ENCODE data around the gene ITGBL1. TPM values are rescaled to one million over a fixed set of nuclear protein-coding genes. Genes with fewer than 3 reads are reported as not detected.

ITGBL1 gene
- total and polyA plus RNA-seq, 7 donors: 0.16 to 15.0 (median 1.6) TPM; not detected in 1

DNA sequence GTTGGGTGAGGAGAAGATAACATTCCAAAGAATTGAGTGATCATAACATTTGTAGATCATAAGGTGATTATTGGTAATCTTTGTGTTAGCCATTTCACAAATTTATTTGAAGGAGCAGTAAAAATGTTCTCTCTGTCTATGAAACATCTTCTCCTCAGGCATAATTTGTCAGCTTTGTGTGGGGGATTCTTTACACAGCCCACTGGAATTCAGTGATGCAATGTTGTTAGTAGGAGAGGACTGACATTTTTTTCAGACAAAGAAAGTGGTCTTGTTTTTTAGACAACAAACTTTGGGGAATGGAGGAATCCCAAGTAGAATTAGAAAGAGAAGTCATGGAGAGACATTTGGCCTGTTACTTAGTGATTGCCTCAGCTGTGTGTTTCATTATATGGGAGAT is 100.3 kb downstream of the ITGBL1 start:
- Histone ChIP-seq H3K27me3 (no peaks in the 10 kb centered on the region), H3K4me1 (no peaks in the 10 kb centered on the region), H3K36me3 (no peaks in the 10 kb centered on the region), H3K4me3 (no peak overlapping the region), H3K27ac (no peak overlapping the region), H3K9me3 (no peaks in the 10 kb centered on the region)
- intact Hi-C loops (cut with DNase I): no loop called here
- DNase-seq: no peak
- TF ChIP-seq EP300 (IDR thresholded peaks at IDR 0.05) (no peak), POLR2A (IDR thresholded peaks at IDR 0.05) (no peak), POLR2AphosphoS5 (IDR thresholded peaks at IDR 0.05) (no peak)
- TF ChIP-seq, protein P1, sequence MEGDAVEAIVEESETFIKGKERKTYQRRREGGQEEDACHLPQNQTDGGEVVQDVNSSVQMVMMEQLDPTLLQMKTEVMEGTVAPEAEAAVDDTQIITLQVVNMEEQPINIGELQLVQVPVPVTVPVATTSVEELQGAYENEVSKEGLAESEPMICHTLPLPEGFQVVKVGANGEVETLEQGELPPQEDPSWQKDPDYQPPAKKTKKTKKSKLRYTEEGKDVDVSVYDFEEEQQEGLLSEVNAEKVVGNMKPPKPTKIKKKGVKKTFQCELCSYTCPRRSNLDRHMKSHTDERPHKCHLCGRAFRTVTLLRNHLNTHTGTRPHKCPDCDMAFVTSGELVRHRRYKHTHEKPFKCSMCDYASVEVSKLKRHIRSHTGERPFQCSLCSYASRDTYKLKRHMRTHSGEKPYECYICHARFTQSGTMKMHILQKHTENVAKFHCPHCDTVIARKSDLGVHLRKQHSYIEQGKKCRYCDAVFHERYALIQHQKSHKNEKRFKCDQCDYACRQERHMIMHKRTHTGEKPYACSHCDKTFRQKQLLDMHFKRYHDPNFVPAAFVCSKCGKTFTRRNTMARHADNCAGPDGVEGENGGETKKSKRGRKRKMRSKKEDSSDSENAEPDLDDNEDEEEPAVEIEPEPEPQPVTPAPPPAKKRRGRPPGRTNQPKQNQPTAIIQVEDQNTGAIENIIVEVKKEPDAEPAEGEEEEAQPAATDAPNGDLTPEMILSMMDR (IDR thresholded peaks at IDR 0.05): no peak

DNA sequence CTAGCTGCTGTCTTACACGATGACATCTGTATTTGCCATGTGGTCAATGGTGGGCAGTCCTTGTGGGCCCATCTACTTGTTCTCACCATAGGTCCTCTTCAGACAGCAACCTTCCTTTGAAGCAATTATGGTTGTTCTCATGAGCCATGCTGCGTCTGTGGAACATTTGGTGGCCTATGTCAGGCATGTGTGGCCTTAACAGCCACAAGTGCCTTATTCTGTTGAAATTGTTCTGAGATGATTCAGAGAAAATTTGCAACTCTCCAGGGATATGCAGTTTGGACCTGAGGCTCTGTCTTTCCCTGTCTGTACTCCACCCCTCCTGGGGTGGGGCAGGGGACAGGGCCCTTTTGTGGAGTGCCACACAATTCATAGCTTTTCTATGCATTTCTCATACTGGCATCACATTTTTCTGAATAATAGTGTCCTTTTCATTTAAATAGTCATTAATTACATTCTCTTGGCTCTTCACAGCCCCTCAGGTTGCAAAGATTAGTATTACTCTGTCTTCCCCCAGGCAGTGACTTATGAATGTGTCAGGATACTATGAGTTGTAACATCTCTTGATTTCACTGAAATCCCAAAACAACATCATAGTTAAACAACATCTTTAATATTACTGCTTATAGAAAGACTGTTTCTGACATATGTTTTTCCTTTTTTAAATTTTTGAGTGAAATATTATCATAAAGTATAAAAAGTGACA is 102.1 kb downstream of the ITGBL1 start:
- DNase-seq: no peak
- intact Hi-C loops (cut with DNase I): no loop called here
- WGBS, 2 donors: 86 to 89% methylated on average over 2 of the region's 2 CpGs
- TF ChIP-seq, protein P1 (IDR thresholded peaks at IDR 0.05): no peak
- TF ChIP-seq EP300 (IDR thresholded peaks at IDR 0.05) (no peak), POLR2A (IDR thresholded peaks at IDR 0.05) (no peak), POLR2AphosphoS5 (IDR thresholded peaks at IDR 0.05) (no peak)
- Histone ChIP-seq H3K4me3 (no peak overlapping the region), H3K36me3 (no peaks in the 10 kb centered on the region), H3K27me3 (no peaks in the 10 kb centered on the region), H3K4me1 (no peaks in the 10 kb centered on the region), H3K9me3 (no peaks in the 10 kb centered on the region), H3K27ac (no peak overlapping the region)

DNA sequence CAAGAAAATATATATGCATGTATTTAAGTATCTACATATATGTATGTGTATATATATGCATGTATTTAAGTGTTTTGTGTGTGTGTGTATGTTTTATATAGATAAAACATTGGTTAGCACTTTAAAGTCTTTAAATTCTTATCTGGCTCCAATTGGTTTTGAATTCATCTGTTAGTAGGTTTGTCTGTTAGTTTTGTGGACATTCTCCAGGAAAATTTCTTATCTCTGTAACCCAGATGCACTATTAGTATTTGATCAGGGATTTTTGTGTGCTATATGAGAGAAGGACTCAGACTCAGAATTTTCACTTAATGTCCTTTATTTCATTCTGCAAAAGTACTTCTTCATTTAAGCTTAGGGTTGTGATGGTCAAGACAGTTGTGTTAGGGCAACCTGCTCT is 103.1 kb downstream of the ITGBL1 start:
- no peak overlapping the region for H3K4me3 ChIP-seq
- DNase-seq: no peak
- H3K27ac ChIP-seq: no peak overlapping the region
- H3K4me1 ChIP-seq: no peaks in the 10 kb centered on the region
- no peaks in the 10 kb centered on the region for H3K9me3 ChIP-seq
- no peak for TF ChIP-seq EP300 (IDR thresholded peaks at IDR 0.05)
- no peak for TF ChIP-seq POLR2A (IDR thresholded peaks at IDR 0.05)
- no peak for TF ChIP-seq POLR2AphosphoS5 (IDR thresholded peaks at IDR 0.05)
- TF ChIP-seq, protein P1 (IDR thresholded peaks at IDR 0.05): no peak
- intact Hi-C loops (cut with DNase I): no loop called here
- H3K27me3 ChIP-seq: no peaks in the 10 kb centered on the region
- no peaks in the 10 kb centered on the region for H3K36me3 ChIP-seq

DNA sequence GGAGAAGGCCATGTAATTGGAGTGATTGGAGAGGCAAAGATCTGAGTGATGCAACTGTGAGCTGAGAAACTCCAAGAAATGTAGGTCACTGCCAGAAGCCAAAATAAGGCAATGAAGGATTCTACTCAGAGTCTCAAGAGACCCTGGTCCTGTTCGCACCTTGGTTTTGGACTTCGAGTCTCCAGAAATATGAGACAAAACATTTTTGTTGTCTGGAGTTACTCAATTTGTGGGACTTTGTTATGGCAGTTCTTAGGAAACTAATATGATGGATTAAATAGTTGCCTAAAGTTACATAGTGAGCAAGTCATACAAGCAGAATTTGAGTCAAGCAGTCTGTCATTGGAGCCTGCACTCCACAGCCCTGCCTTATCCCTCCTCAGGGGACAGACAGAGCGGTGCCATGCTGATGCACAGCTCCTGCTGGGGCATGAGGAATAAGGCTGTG is 104.2 kb downstream of the ITGBL1 start:
- Histone ChIP-seq H3K4me3 (no peak overlapping the region), H3K9me3 (no peaks in the 10 kb centered on the region), H3K27ac (no peak overlapping the region), H3K4me1 (no peaks in the 10 kb centered on the region), H3K27me3 (no peaks in the 10 kb centered on the region), H3K36me3 (no peaks in the 10 kb centered on the region)
- 87 to 89% methylated on average over 3 of the region's 3 CpGs for WGBS, 2 donors
- DNase-seq: no peak
- TF ChIP-seq, protein P1 (IDR thresholded peaks at IDR 0.05): no peak
- TF ChIP-seq POLR2AphosphoS5 (IDR thresholded peaks at IDR 0.05): no peak
- no peak for TF ChIP-seq POLR2A (IDR thresholded peaks at IDR 0.05)
- TF ChIP-seq EP300 (IDR thresholded peaks at IDR 0.05): no peak
- intact Hi-C loops (cut with DNase I): no loop called here

DNA sequence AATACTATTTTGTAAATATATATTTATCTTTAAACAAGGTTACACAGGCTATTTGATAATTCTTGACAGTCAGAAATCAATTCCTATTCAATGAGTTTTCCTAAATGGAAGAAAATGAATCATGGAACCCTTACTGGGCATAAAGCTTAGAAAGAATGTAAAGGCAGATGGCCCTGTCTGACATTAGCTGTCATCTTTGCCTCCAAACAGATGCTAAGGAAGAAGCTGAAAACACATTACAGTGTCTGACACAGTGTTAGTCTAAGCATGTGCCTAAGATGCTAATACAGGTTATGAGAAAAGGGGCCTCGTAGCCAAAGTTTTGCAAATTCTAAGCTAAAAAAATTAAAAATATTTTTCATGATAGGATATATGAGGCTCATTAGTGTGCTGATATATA is 112.8 kb downstream of the ITGBL1 start:
- H3K9me3 ChIP-seq: no peaks in the 10 kb centered on the region
- H3K4me3 ChIP-seq: no peak overlapping the region
- intact Hi-C loops (cut with DNase I): no loop called here
- no peak overlapping the region for H3K27ac ChIP-seq
- H3K36me3 ChIP-seq: no peaks in the 10 kb centered on the region
- DNase-seq: no peak
- no peak for TF ChIP-seq EP300 (IDR thresholded peaks at IDR 0.05)
- TF ChIP-seq POLR2AphosphoS5 (IDR thresholded peaks at IDR 0.05): no peak
- TF ChIP-seq, protein P1 (IDR thresholded peaks at IDR 0.05): no peak
- no peaks in the 10 kb centered on the region for H3K4me1 ChIP-seq
- no peaks in the 10 kb centered on the region for H3K27me3 ChIP-seq
- WGBS, 2 donors: 83 to 91% methylated on average over 1 of the region's 1 CpG

Data from sigmoid colon (tissue), 7 donors.